VCaP (cell line): ENCODE data around the gene DTD1.

Source experiments
- H3K27ac ChIP-seq: fragments of 450-650 bp; 2 replicates; pipeline ENCODE4 v1.5.1; 2017
- TF ChIP-seq, protein P1 (sequence below): fragments of 450-650 bp; conservative IDR thresholded peaks from 2 replicates; pipeline ENCODE4 v1.5.1; 2017; ENCODE audit warnings: mild to moderate bottlenecking, moderate library complexity

Gene DTD1

GRCh38 chr20:18739751-18740166, 151.9 kb downstream of the DTD1 start:
- TF ChIP-seq, protein P1, sequence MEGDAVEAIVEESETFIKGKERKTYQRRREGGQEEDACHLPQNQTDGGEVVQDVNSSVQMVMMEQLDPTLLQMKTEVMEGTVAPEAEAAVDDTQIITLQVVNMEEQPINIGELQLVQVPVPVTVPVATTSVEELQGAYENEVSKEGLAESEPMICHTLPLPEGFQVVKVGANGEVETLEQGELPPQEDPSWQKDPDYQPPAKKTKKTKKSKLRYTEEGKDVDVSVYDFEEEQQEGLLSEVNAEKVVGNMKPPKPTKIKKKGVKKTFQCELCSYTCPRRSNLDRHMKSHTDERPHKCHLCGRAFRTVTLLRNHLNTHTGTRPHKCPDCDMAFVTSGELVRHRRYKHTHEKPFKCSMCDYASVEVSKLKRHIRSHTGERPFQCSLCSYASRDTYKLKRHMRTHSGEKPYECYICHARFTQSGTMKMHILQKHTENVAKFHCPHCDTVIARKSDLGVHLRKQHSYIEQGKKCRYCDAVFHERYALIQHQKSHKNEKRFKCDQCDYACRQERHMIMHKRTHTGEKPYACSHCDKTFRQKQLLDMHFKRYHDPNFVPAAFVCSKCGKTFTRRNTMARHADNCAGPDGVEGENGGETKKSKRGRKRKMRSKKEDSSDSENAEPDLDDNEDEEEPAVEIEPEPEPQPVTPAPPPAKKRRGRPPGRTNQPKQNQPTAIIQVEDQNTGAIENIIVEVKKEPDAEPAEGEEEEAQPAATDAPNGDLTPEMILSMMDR = no peak
- H3K27ac ChIP-seq = no peak overlapping the region

DNA sequence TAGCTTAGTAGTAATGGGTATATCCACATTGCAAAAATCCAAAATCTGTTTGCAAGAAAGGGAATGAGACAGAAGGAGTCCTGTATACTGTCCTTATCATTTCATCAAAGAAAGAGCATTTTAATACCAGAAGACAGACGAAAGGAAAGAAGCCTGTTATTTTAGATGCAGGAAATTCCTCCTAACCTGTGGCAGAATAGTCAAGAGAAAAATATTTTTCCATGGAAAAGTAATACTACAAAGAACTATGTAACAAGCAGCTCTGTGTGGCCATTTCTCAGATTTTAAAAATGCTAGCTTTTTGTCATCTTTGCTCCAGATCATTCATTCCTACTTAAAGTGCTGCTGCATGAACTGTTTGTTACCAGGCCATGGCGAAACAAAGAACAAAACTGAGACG, 152.9 kb downstream of the DTD1 start:
- TF ChIP-seq, protein P1 = no peak
- no peak overlapping the region for H3K27ac ChIP-seq

- no peak overlapping the region for H3K27ac ChIP-seq
- TF ChIP-seq, protein P1 = no peak
These were observed 155.0 kb downstream of the DTD1 start for GRCh38 chr20:18742841-18743240.

GRCh38 chr20:18743665-18744440, 156.0 kb downstream of the DTD1 start:
- no peak overlapping the region for H3K27ac ChIP-seq
- TF ChIP-seq, protein P1 = no peak

DNA sequence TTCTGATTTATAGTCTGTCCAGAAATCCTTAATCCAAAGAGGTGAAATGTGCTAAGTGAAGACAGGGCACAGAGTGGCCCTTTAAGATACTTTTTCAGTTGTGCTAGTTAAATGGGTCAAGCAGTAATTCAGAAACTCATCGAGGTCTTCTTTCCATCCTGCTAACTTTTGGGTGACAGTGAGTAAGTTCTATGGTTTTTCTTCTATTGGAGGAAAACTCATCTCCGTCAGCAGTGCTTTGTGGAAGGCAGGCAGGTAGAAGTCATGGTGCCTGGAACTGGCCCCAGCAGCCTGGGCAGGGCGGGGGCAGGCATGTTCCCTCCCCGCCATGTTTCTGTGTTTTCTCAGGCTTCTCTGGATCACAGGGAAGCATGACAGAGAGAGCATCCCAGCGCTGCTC, 159.2 kb downstream of the DTD1 start:
- no peak overlapping the region for H3K27ac ChIP-seq
- TF ChIP-seq, protein P1 = no peak

DNA sequence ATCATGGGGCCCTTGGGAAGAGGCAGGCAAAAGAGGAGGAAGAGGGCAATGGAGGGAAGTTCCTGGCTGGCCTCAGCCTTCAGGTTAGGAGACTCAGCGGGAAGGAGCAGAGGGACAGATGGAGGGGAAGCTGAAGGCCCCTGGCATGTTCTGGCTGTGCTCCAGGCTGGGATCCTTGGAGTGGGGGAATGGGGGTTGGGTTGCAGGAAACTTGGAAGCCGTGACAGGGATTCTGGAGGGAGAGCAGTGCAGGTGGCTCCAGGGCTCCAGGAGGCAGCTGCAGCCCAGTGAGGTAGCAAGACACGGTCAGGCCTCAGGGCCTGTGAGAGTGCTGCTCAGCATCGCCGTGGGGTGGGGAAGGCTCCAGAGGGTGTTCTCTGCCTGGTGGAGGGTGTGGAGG, 161.1 kb downstream of the DTD1 start:
- TF ChIP-seq, protein P1 = no peak
- no peak overlapping the region for H3K27ac ChIP-seq

GRCh38 chr20:18749528-18749927, 161.7 kb downstream of the DTD1 start:
- TF ChIP-seq, protein P1 = no peak
- no peak overlapping the region for H3K27ac ChIP-seq
